ENCODE data around the gene MT1E.
"Not testable (repeated sequence)": the region's sequence is repeated elsewhere in the genome, so short reads cannot be mapped to it uniquely, and the experiment has no call there.

MT1E gene

DNA sequence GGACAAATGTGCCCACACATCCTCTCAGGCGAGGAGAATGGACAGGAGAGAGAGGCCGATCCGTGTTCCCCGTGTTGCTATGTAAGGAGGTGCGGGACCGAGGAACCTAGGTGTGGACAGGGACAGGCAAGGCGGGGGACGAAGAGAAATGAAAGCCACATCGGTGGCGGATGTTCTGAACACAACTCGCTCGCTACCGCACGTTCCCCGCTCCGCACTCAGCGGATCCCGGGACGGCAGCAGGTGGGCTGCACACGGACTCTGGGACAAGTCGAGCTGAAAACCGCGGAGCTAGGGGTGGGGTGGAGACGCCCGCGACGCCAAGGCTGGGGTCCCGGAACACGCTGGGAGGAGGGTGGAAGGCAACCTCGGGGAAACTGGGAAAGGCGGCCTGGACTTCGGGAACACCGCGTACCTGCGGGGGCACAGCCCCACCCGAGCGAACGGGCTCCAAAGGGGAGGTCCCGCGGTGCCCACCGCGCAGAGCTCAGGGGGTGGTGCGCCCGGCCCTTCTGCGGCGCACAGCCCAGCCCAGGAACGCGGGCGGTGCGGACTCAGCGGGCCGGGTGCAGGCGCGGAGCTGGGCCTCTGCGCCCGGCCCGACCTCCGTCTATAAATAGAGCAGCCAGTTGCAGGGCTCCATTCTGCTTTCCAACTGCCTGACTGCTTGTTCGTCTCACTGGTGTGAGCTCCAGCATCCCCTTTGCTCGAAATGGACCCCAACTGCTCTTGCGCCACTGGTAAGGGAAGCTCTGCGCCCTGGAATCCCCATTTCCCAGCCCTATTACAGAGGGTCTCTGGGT lies at the start of gene MT1E:
TSS of gene MT1E (plus strand) at position 642 of the 803 bp plus-strand sequence. CDS start at position 713, 71 bp downstream.
- DNase-seq, result peak in 1 of 3 experiments; percentile 26

DNA sequence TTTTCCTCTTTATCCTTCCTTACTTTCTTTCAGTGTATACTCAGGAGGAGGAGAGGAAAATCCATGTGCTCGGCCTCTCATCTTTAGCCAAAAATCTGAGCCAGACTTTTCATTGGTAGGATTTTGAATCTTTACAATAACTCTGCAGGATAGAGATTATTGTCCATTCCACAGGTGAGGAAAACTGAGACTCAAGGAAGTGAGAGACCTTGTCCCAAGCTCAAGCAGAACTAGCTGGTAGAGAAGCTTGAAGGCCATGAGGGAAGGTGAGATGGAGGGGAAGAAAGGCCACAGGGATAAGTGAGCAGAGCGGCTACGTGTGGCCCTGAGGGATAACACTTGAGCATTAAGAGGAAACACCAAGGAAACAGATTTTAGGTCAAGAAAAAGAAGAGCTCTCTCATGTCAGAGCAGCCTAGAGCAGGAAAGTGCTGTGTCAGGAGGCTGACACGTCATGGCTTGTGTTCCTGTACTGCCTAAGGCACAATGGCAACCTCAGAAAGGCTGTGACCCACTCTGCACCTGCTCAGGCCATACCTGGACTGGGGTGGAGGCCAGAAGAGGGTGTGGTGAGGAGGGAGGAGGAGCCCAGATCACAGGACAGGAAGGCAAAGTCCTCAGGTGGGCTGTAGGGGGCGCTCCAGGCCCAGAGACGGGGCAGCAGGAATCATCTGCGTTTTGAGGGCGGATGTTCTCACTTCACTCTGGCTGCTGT lies 48.8 kb upstream of the MT1E start:
- peak; percentile 21 to 61 (median 29) for DNase-seq

DNA sequence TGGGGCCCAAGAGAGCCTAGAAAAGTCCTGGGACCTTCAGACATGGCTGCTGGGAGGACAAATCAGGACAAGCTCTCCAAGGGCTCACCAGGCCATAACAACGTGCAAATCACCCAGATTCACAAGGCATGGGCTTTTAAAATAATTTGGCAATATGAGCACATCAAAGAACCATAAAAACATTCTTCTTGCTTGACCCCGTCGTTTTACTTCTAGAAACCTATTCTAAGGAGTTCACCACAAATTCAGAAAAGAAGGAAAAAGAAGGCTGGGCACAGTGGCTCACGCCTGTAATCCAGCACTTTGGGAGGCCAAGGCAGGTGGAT lies 48.3 kb upstream of the MT1E start:
- DNase-seq, result no peak

DNA sequence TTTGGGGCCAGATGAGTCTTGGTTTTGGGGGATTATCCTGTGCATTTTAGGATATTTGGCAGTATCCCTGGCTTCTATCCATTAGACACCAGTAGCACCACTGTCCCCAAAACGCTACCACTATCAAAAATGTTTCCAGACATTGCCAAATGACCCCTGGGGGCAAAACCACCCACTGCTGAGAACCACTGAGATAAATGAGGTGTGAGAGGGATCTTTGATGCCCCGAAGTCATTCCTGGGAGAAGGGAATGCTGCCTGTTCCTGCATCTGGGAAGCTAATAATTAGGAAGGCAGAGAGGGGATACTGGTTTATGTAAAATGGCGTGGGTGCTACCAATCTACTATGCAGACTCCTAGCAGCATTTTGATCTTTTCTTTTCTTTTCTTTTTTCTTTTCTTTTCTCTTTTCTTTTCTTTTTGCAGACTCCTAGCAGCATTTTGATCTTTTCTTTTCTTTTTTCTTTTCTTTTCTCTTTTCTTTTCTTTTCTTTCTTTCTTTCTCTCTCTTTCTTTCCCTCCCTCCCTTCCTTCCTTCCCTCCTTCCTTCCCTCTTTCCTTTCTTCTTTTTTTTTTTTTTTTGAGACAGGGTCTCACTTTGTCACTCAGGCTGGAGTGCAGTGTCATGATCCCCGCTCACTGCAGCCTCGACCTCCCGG lies 45.1 kb upstream of the MT1E start:
- DNase-seq, result no peak

DNA sequence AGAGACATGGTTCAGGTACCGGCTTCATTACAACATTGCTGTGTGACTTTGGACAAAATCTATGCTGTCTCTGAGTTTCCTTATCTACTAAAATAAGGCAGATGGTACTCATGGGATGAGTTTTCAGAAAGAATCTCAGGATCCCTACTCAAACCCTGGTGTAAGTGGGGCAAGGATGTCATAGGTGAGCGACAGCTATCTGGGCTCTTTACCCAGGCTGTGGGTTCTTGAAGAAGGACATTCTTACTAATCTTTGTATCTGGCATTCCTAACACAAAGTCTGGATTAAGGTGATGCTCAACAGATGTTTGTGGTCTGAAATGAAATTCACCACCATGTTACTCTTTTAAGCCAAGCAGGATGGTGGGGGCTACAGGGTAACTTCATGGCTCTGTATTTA lies 42.7 kb upstream of the MT1E start:
- DNase-seq, result not testable (repeated sequence)

DNA sequence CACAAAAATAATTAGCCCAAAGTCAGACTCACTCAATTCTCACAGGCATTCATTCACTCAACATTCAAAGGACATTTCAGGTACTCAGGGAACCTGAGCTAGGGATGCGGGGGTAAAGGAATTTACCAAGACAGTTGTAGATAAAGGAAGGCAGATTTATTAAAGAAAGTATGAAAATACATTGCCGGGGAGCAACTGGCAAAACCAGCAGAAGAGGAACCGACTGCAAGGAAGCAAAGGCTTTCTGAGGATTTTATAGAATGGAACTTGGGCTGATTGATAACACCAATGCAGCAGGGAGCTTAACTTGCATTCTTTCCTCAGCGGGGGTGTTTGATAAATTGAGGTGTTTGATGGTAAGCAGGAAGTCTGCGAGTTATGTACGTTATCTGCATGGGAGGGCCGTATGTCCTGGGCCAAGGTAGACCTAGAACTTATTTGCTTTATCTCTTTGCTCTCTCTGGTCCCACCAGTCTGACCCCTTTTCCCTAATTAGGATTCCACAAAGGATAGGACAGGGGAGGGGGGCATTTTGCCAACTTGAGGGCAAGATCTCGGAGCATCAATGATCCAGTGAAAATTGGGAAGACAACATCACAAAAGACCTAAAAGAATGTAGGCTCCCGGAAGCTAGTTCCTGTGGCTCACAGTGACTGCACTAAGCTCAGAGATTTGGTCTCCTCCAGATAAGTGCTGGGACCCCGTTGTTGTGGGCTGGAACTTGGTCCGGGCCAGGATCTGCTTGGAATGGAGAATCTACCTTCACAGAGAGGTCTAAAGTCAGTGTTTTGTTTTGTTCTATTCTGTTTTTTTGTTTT lies 42.0 kb upstream of the MT1E start:
- DNase-seq, result no peak

DNA sequence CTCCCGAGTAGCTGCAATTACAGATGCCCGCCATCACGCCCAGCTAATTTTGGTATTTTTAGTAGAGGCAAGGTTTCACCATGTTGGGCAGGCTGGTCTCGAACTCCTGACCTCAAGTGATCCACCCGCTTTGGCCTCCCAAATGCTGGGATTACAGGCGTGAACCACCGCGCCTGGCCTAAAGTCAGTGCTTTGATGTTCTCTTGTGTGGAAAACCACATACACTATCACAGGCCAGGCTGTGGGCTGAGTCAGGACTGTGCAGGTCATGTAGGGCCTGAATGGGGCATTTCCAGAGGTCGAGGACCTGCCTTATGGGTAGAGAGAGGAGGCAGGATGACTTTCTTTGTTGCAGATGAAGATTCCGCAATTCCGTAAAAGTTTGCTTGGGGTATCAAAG lies 41.3 kb upstream of the MT1E start:
- DNase-seq, result no peak

DNA sequence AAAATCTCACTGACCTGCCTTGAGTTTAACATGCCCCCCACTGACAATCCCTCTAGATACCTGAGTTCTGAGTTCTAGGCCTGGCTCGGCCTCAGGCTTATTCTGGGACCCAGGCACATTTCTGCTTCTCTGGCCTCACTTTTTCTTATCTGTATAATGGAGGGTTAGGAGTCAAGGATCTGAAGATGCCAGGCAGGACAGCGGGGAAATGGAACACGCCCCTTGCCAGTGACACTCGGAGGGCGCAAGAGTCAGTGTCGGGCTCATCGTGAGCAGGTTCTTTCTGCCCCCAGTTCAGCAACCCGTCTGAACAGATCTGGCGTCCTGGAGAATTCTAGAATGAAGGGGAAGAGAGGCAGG lies 36.8 kb upstream of the MT1E start:
- no peak for DNase-seq

DNA sequence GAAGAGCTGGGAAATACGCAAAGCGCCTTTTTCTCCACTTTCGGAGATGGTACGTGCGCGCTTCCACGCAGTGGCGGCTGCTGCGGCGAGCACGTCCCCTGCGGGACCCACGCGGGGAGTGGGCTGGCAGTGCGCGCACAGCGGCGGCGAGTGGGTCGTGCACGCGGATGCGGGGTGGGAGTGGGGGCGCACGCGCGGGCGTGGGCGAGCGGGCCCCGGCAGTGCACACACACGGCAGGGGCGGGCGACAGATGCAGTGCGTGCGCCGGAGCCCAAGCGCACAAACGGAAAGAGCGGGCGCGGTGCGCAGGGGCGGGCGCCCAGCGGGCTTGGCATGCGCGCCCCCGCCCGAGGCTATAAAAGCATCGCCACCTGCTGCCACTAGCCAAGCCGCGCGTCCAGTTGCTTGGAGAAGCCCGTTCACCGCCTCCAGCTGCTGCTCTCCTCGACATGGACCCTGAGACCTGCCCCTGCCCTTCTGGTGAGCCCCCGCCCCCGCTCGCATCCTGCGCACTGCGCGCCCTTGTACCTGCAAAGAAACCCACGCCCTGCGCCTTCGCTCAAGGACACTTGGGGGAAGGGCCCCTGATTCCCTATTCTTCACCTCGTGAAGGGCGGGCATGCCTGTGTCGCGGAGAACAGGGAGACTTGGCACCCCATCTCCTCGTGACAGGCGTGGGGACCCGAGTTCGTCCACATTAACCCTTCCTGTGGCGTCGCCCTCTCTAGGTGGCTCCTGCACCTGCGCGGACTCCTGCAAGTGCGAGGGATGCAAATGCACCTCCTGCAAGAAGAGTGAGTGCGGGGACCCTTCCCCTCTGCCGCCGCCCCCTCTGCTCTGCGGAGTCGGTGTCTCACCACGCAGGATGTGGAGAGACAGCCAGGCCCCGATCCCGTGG lies 36.2 kb upstream of the MT1E start, which contains the start of gene MT3:
TSS of gene MT3 (plus strand) at position 388 of the 899 bp plus-strand sequence. CDS start at position 451, 63 bp downstream.
- DNase-seq, result peak; percentile 11 to 86 (median 82)

DNA sequence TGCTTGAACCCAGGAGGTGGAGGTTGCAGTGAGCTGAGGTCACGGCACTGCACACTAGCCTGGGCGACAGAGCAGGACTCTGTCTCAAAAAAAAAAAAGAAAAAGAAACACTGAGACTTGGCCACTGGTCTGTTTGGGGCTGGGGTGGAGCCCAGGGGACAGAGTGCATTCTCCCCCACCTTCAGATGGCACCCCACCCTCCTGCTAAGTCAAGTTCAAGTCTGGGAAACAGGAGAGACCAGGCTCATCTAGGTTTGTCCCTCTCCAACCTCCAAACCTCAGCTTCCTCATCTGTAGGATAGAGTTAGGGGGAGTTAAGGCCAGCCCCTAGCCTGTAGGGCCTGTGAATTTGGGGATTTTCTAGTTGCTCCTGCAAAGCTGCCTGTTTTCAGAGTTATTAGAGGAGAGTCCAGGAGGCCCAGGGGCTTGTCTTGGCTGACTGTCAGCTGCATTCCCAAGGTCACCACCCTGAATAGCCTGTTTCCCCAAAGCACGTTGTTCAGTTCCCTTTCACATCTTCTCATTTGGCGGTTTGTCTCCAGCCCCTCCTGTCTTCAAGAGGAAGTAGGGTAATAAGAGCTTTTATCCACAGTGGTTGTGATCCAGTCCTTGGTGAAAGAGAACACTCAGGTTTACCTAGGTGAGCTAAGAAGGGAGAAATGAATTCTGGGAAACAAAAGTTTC lies 34.1 kb upstream of the MT1E start:
- no peak for DNase-seq

DNA sequence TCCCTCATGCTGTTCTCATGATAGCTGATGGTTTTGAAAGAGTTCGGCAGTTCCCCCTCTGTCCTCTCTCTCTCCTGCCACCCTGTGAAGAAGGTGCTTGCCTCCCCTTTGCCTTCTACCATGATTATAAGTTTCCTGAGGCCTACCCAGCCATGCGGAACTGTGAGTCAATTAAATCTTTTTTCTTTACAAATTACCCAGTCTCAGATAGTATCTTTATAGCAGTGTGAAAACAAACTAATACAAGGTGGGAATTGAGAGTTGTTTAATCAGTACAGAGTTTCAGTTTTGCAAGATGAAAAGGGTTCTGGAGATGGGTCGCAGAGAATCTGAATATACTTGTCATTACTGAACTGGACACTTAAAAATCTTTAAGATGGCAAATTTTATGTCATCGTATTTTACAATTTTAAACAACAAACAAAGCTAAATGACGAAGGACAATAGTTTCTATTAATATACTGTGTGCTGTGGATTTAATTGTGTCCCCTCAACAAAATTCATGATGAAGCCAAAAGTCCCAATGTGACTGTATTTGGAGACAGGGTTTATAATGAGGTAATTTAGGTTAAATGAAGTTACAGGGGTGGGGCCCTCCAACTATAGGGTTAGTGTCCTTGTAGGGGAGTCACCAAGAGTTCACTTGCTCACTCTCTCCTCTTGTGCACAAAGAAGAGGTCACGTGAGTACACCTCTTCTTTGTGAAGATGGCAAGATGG lies 31.8 kb upstream of the MT1E start:
- DNase-seq, result no peak

DNA sequence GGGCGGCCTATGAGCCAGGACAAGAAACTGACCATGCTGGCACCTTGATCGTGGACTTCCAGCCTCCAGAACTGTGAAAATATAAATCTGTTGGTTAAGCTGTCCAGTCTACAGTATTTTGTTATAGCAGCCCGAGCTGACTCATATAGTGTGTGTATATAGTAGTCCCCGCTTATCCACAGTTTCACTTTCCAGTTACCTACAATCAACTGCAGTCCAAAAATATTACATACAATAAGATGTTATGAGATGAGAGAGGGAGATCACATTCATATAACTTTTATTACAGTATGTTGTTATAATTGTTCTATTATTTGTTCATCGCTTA lies 31.3 kb upstream of the MT1E start:
- no peak for DNase-seq

DNA sequence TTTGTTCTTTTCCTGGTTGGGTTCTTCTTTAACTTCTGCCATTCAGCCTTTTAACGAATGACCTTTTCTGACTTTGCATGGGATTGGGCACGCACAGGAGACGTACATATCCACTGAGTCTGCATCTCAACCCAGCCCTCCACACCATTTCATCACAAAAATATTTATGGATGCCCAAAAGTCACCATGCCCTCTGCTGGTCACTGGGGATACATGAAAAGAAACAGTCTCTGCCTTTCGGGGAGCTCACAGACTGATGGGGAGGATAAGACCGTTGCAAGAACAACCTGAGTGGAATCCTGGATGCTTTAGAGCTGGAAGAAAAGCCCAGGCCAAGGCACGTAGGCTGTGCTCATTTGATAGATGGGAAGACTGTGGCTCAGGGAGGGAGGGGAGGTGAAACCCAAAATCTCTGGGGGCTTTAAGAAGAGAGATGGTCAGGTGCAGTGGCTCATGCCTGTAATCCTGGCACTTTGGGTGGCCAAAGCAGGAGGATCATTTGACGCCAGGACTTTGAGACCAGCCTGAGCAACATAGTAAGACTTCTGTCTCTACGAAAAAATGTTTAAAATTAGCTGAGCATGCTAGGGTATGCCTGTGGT lies 25.1 kb upstream of the MT1E start:
- DNase-seq, result peak in 2 of 3 experiments; percentile 14 to 59

DNA sequence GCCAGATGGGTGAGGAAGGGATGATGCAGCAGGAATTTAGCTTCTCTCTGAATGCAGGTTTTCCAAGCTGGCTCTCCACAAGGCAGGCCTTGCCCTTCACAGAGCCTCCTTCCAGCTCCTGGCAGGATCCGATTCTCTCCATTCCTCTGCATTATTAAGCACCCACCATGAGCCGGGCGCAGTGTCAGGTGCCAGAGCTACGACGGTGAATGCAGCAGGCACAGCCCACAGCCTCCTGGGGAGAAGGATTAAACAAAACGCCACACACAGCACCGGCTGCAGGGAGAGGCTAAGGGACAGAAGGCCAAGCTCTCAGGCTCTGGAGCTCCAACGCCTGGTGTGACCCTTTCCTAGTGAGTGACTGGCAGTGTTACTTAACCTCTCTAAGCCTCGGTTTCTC lies 24.3 kb upstream of the MT1E start:
- DNase-seq, result peak in 1 of 3 experiments; percentile 9

DNA sequence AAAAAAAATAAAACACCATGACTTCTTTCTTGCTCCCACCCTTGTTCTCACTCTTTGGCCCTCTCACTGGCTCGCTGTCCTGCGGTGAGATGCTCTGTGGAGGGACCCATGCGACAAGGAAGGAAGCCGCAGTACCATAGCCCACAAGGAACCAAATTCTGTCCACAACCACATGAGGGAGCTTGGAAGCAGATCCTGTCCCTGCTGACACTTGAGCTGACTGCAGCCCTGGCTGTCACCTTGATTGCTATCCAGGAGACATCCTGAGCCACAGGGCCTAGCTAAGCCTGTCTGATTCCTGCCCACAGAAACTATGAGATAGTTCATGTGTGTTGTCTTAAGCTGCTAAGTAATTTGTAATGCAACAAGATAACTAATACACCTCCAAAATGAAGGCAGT lies 22.0 kb upstream of the MT1E start:
- peak; percentile 6 to 59 (median 25) for DNase-seq

DNA sequence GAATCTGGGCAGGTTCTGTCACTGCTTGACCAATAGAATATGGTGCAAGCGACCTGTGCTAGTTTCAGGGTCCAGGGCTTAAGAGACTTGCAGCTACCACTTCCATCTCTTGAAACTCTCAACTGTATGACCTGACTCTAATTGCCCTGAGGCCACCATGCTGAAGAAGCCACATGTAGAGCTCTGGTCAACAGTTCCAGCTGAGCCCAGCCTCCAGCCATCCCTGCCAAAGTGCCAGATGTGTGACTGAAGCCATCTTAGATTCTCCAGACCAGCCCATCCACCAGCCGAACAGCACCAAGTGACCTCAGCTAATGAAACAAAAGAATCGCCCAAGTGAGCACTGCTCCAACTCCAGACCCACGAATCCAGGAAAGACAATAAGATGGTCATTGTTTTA lies 20.6 kb upstream of the MT1E start:
- no peak for DNase-seq

DNA sequence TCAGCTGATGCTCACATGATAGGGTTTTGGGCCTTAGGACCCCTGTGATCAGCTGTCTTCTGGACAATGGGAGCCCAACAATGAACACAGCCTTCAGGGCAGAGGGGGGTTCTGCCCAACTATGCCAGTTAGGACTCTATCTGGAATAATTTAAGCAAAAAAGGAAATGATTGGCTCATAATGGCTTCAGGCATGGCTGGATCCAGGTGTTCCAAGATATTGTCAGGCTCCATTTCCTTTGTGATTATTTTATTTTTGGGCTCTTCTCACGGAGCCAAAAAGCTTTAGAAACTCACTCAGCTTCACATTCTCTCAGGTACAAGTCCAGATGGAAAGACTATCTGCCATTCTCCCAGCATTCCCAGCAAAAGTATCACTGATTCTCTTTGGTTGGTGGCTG lies 20.1 kb upstream of the MT1E start:
- no peak for DNase-seq

DNA sequence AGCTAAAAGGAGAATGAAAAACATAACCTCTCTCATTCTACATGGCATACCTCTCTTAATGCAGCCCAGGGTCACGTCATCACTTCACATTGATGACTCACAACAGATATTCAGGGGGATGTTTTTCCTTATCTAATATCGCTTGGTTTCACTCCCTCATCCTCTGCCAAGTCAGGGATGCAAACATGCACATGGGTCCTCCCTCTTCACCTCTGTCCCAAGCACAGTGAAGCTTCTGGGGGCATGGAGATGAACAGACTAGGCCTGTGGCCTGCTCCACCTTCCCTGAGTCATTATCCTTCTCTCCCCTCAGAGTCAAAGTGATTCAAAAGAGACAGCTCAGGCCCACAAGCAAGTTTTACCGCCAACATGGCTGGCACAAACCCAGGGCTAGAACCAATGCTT lies 19.5 kb upstream of the MT1E start:
- DNase-seq, result no peak

DNA sequence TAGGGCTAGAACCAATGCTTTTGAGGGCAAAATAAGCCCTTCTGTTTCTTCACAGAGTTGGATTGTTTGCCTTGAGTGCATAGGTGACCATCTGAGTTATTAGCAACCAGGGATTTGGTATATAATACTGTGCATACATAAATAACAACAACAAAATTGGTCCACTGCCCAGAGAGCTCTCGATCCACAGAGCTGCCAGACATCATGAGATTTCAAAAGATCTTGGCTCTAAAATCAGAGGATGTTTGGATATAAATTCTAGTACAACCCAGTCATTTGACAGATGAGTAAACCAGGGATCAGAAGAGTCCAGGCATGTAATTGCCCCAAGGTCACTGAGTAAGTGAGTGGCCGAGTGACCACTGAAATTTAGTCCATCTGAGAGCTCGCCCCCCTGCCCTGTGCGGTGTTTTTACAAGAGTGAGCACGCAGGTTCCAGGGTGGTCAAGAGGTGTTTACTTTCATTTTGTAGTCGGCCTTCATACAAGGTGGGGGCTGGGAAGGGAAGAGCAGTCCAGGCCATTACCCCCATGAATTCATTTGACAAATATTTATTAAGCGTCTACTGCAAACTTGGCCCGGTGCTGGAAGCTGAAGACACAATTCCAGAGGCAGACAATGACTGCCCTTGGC lies 19.0 kb upstream of the MT1E start:
- DNase-seq, result no peak

DNA sequence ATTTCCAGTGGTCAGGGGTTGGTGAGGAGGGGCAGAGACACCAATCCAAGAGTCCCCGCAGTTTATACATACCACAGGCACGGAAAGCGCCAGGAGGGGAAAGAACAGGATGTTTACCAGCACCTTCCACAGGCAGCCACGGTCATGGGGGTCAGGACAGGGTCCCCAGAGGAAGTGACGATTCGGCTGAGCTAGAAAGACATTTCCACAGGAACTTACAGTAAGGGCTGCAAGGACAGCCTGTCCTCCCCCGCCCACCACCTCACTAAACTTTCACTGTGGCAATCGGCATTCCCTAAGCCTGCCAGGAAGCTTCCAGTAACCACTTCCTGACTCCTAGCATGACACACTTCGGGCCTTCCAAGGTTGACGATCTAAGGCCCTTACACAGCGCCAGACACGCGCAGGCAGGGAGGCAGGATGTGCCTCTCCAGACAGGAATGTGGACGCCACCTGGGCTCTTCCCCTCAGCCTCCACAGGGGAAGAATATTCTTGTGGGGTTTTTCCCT lies 18.4 kb upstream of the MT1E start:
- no peak for DNase-seq
